Fibroblast of skin of back (primary cell): ENCODE measurements around the gene IREB2. TPM values are rescaled to one million over a fixed set of nuclear protein-coding genes. Genes with fewer than 3 reads are reported as not detected.
"Not testable (repeated sequence)": the region's sequence is repeated elsewhere in the genome, so short reads cannot be mapped to it uniquely, and the experiment has no call there.

ENCODE experiments used
- DNase-seq: peaks from one replicate; pipeline ENCODE4 v3.0.0-alpha.2; 2013
- polyA plus RNA-seq, 2 experiments: library from polyadenylated mRNA; unstranded; fragments of 120-200 nt; gene quantifications; one replicate each; pipeline ENCODE4 v1.2.1, GENCODE V29; 2013; ENCODE audit not compliant: insufficient read length in 2 of 2

The IREB2 gene
- polyA plus RNA-seq (2013, experiment 1 of 2; ENCODE audit: insufficient read length): 28.9 TPM
- 27.4 TPM for polyA plus RNA-seq (2013, experiment 2 of 2; ENCODE audit: insufficient read length)

GRCh38 chr15:78437762-78438618 lies at the start of gene IREB2:
TSS of gene IREB2 (plus strand) at chr15:78438216. CDS start at chr15:78438338, 122 bp downstream.
- peak; percentile 97 for DNase-seq

- no peak for DNase-seq
Measured at GRCh38 chr15:78388865-78389264, 49.2 kb upstream of the IREB2 start.

GRCh38 chr15:78389322-78389721 lies 48.7 kb upstream of the IREB2 start:
- no peak for DNase-seq

- no peak for DNase-seq
Measured at GRCh38 chr15:78389738-78390137, 48.3 kb upstream of the IREB2 start.

- DNase-seq: no peak
Measured at GRCh38 chr15:78390242-78390641, 47.8 kb upstream of the IREB2 start.

- DNase-seq: peak; percentile 41
Measured at GRCh38 chr15:78390826-78391225, 47.2 kb upstream of the IREB2 start.

GRCh38 chr15:78391781-78392180 lies 46.2 kb upstream of the IREB2 start:
- DNase-seq: no peak

GRCh38 chr15:78392430-78392829 lies 45.6 kb upstream of the IREB2 start:
- no peak for DNase-seq

GRCh38 chr15:78393137-78393536 lies 44.9 kb upstream of the IREB2 start:
- DNase-seq: no peak

GRCh38 chr15:78394026-78394425 lies 44.0 kb upstream of the IREB2 start:
- no peak for DNase-seq

GRCh38 chr15:78394981-78395616 lies 42.9 kb upstream of the IREB2 start:
- DNase-seq: no peak

GRCh38 chr15:78396186-78396814 lies 41.7 kb upstream of the IREB2 start:
- DNase-seq: no peak

- DNase-seq: no peak
Measured at GRCh38 chr15:78396976-78397375, 41.0 kb upstream of the IREB2 start.

GRCh38 chr15:78397382-78397781 lies 40.6 kb upstream of the IREB2 start:
- DNase-seq: no peak

- DNase-seq: no peak
Measured at GRCh38 chr15:78398076-78398825, 39.8 kb upstream of the IREB2 start.

GRCh38 chr15:78399091-78399490 lies 38.9 kb upstream of the IREB2 start:
- no peak for DNase-seq

GRCh38 chr15:78402061-78402610 lies 35.9 kb upstream of the IREB2 start:
- DNase-seq: no peak

GRCh38 chr15:78404125-78404524 lies 33.9 kb upstream of the IREB2 start:
- DNase-seq: no peak

- DNase-seq: not testable (repeated sequence)
Measured at GRCh38 chr15:78404796-78405195, 33.2 kb upstream of the IREB2 start.

- no peak for DNase-seq
Measured at GRCh38 chr15:78405336-78405924, 32.6 kb upstream of the IREB2 start.

GRCh38 chr15:78406016-78406585 lies 31.9 kb upstream of the IREB2 start:
- DNase-seq: no peak
